LNCAP (cell line): ENCODE measurements around the gene TMEM178A.

Experiments
- TF ChIP-seq, protein P1 (sequence below): fragments of 450-650 bp; IDR thresholded peaks from 2 replicates; pipeline ENCODE4 v1.5.1; 2017; ENCODE audit warnings: mild to moderate bottlenecking

Gene TMEM178A

GRCh38 chr2:39757156-39757555 is 91.4 kb downstream of the TMEM178A start:
- TF ChIP-seq, protein P1, sequence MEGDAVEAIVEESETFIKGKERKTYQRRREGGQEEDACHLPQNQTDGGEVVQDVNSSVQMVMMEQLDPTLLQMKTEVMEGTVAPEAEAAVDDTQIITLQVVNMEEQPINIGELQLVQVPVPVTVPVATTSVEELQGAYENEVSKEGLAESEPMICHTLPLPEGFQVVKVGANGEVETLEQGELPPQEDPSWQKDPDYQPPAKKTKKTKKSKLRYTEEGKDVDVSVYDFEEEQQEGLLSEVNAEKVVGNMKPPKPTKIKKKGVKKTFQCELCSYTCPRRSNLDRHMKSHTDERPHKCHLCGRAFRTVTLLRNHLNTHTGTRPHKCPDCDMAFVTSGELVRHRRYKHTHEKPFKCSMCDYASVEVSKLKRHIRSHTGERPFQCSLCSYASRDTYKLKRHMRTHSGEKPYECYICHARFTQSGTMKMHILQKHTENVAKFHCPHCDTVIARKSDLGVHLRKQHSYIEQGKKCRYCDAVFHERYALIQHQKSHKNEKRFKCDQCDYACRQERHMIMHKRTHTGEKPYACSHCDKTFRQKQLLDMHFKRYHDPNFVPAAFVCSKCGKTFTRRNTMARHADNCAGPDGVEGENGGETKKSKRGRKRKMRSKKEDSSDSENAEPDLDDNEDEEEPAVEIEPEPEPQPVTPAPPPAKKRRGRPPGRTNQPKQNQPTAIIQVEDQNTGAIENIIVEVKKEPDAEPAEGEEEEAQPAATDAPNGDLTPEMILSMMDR: no peak

DNA sequence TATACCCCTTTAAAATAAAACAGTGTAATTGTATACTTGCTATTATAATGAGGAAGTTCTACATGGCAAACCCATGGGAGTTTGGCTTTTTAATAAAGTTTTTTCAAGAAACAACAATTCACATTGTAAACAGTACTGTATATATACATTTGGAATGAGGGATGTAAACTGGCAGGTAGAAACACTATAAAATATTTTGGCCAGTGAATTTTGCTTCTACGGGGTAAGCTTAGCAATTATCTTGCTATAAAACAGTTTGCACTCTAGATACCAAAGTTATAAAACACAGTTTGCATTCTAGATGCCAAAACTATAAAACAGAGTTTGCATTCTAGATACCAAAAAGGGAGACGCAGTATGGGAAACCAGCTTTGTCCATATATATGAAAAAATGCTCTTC is 96.7 kb downstream of the TMEM178A start:
- TF ChIP-seq, protein P1: no peak
